ENCODE results near the gene C2.

- TF ChIP-seq, protein P1, sequence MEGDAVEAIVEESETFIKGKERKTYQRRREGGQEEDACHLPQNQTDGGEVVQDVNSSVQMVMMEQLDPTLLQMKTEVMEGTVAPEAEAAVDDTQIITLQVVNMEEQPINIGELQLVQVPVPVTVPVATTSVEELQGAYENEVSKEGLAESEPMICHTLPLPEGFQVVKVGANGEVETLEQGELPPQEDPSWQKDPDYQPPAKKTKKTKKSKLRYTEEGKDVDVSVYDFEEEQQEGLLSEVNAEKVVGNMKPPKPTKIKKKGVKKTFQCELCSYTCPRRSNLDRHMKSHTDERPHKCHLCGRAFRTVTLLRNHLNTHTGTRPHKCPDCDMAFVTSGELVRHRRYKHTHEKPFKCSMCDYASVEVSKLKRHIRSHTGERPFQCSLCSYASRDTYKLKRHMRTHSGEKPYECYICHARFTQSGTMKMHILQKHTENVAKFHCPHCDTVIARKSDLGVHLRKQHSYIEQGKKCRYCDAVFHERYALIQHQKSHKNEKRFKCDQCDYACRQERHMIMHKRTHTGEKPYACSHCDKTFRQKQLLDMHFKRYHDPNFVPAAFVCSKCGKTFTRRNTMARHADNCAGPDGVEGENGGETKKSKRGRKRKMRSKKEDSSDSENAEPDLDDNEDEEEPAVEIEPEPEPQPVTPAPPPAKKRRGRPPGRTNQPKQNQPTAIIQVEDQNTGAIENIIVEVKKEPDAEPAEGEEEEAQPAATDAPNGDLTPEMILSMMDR (IDR thresholded peaks at IDR 0.05) = no peak
- TF ChIP-seq POLR2A (IDR thresholded peaks at IDR 0.05) = no peak
- no peak for TF ChIP-seq EP300 (IDR thresholded peaks at IDR 0.05)
These were observed 47.6 kb upstream of the C2 start for GRCh38 chr6:31879901-31880300.
